Measurements from ENCODE around the gene CAPZB.

Gene CAPZB

DNA sequence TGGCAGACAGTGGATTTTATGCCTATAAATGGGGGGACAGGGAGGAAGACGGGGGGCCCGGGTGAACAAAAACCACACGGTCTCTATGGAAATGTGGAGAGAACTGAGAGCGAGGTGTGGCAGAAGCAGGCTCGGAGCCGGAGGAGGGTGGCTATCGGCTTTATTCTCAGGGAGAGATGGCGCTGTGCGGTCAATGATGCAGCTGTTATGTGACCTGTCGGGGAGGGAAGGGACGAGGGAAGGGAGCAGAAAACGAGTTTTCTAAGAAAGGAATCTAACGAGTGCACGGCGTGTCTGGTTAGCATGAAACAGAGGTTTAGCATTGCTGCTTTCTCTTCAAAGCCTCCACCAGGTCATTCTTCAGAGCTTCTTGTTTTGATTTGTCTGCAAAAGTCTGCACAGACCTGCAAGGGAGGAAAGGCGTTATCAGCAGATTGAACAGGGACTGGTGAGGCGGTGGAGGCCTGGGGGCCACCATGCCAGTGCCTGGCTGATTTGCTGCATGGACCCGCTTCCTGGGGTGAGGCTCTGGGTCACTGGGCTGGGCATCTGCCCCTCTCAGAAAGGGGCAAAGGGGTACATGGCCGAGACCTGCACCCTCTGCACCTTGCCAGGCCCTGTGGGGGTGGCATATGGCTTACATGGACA, 146.0 kb downstream of the CAPZB start:
- H3K4me2 ChIP-seq (ENCODE audit: low read depth, low read length, poor library complexity, severe bottlenecking), result no peak overlapping the region
- H3K4me3 ChIP-seq (ENCODE audit: insufficient read depth, low read length, poor library complexity, severe bottlenecking), result no peak overlapping the region
- H2AFZ ChIP-seq (ENCODE audit: low read depth, low read length, severe bottlenecking), result no peak overlapping the region
- no peak overlapping the region for H3K9ac ChIP-seq (ENCODE audit: low read length)
- no peaks in the 10 kb centered on the region for H3K36me3 ChIP-seq (ENCODE audit: low read length)
- H3K27ac ChIP-seq (ENCODE audit: low read depth, low read length), result no peak overlapping the region
- no peaks in the 10 kb centered on the region for H3K27me3 ChIP-seq (ENCODE audit: low read length)
- no peaks in the 10 kb centered on the region for H3K9me2 ChIP-seq (replicated peaks; ENCODE audit: insufficient read depth, low read length)
- no peaks in the 10 kb centered on the region for H4K20me1 ChIP-seq (ENCODE audit: low read depth, low read length)
- H3K9me3 ChIP-seq (ENCODE audit: insufficient read depth, low read length), result no peaks in the 10 kb centered on the region
- no peak for TF ChIP-seq EZH2phosphoT487 (conservative IDR thresholded peaks at IDR 0.05; ENCODE audit: low read length)
- TF ChIP-seq, protein P1, sequence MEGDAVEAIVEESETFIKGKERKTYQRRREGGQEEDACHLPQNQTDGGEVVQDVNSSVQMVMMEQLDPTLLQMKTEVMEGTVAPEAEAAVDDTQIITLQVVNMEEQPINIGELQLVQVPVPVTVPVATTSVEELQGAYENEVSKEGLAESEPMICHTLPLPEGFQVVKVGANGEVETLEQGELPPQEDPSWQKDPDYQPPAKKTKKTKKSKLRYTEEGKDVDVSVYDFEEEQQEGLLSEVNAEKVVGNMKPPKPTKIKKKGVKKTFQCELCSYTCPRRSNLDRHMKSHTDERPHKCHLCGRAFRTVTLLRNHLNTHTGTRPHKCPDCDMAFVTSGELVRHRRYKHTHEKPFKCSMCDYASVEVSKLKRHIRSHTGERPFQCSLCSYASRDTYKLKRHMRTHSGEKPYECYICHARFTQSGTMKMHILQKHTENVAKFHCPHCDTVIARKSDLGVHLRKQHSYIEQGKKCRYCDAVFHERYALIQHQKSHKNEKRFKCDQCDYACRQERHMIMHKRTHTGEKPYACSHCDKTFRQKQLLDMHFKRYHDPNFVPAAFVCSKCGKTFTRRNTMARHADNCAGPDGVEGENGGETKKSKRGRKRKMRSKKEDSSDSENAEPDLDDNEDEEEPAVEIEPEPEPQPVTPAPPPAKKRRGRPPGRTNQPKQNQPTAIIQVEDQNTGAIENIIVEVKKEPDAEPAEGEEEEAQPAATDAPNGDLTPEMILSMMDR (IDR thresholded peaks at IDR 0.05; ENCODE audit: insufficient read depth, low read length, poor library complexity, severe bottlenecking), result no peak
- no peaks in the 10 kb centered on the region for H3F3A ChIP-seq (ENCODE audit: insufficient read depth)
- H3K79me2 ChIP-seq (ENCODE audit: insufficient read depth, low read length), result no peaks in the 10 kb centered on the region

DNA sequence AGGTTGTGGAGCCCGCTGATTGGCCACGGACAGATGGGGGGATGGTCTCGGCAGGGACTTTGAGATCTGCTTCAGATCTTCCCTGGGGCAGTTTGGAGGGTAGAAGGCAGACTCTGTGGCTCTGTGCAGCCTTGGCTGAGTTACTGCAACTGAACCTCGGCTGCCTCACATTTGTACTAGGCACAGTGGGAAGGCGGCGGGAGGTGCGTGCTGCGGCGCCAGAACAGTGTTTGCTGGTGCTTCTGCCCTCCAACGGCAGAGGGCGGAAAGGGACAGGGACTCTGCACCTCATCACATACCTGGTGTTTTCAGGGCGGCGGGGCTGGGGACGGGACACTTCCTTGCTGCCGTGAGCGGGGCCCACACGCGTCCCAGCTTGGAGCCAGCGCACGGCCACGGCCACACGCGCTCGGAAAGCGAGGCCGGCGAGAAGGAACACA, 147.0 kb downstream of the CAPZB start:
- no peak for TF ChIP-seq EZH2phosphoT487 (conservative IDR thresholded peaks at IDR 0.05; ENCODE audit: low read length)
- TF ChIP-seq, protein P1 (IDR thresholded peaks at IDR 0.05; ENCODE audit: insufficient read depth, low read length, poor library complexity, severe bottlenecking), result no peak
- Histone ChIP-seq H3K9me3 (ENCODE audit: insufficient read depth, low read length) (no peaks in the 10 kb centered on the region), H3K36me3 (ENCODE audit: low read length) (no peaks in the 10 kb centered on the region), H3K27ac (ENCODE audit: low read depth, low read length) (no peak overlapping the region), H3K9ac (ENCODE audit: low read length) (no peak overlapping the region), H3K27me3 (ENCODE audit: low read length) (no peaks in the 10 kb centered on the region), H2AFZ (ENCODE audit: low read depth, low read length, severe bottlenecking) (no peak overlapping the region), H3K79me2 (ENCODE audit: insufficient read depth, low read length) (no peaks in the 10 kb centered on the region), H3K9me2 (replicated peaks; ENCODE audit: insufficient read depth, low read length) (no peaks in the 10 kb centered on the region), H3F3A (ENCODE audit: insufficient read depth) (no peaks in the 10 kb centered on the region), H3K4me2 (ENCODE audit: low read depth, low read length, poor library complexity, severe bottlenecking) (no peak overlapping the region), H4K20me1 (ENCODE audit: low read depth, low read length) (no peaks in the 10 kb centered on the region), H3K4me3 (ENCODE audit: insufficient read depth, low read length, poor library complexity, severe bottlenecking) (no peak overlapping the region)

DNA sequence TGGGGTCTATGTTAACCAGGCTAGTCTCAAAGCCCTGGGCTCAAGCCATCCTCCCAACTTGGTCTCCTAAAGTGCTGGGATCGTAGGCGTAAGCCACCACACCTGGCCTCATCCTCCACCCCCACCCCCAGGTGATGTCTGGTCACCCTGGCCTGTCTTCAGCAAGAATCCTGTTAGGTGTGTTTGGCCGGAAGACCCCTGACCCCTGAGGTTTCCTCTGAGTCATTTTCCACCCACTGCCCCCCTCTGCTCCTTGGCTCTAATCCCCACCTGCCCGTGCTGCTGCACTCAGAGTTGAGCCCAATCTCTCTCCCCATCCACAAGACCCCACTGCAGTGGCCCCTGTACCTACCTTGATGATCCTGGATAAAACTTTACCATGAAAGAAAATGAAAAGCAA, 148.1 kb downstream of the CAPZB start:
- Histone ChIP-seq H4K20me1 (ENCODE audit: low read depth, low read length) (no peaks in the 10 kb centered on the region), H3K4me2 (ENCODE audit: low read depth, low read length, poor library complexity, severe bottlenecking) (no peak overlapping the region), H3K27me3 (ENCODE audit: low read length) (no peaks in the 10 kb centered on the region), H3F3A (ENCODE audit: insufficient read depth) (no peaks in the 10 kb centered on the region), H3K9ac (ENCODE audit: low read length) (no peak overlapping the region), H2AFZ (ENCODE audit: low read depth, low read length, severe bottlenecking) (no peak overlapping the region), H3K9me3 (ENCODE audit: insufficient read depth, low read length) (no peaks in the 10 kb centered on the region), H3K36me3 (ENCODE audit: low read length) (no peaks in the 10 kb centered on the region), H3K9me2 (replicated peaks; ENCODE audit: insufficient read depth, low read length) (no peaks in the 10 kb centered on the region), H3K4me3 (ENCODE audit: insufficient read depth, low read length, poor library complexity, severe bottlenecking) (no peak overlapping the region), H3K27ac (ENCODE audit: low read depth, low read length) (no peak overlapping the region), H3K79me2 (ENCODE audit: insufficient read depth, low read length) (no peaks in the 10 kb centered on the region)
- TF ChIP-seq, protein P1 (IDR thresholded peaks at IDR 0.05; ENCODE audit: insufficient read depth, low read length, poor library complexity, severe bottlenecking), result no peak
- TF ChIP-seq EZH2phosphoT487 (conservative IDR thresholded peaks at IDR 0.05; ENCODE audit: low read length), result no peak
